Endothelial cell of umbilical vein (primary cell): Measurements from ENCODE around the gene NR2C2. TPM values are rescaled to one million over a fixed set of nuclear protein-coding genes. Genes with fewer than 3 reads are reported as not detected.

ENCODE experiments used
- BruUV-seq: library from RNA; stranded (reverse); fragments of 400-500 nt; replicated peaks from 2 replicates; lab custom pipeline; 2021; lab: Mats Ljungman, UMichigan
- CTCF ChIA-PET: fragments of 300-600, 350-600 bp; sonication (Branson Sonifier 250); formaldehyde crosslinking; loops from one replicate; lab custom pipeline; 2021; ENCODE audit warnings: antibody characterized with exemption, inconsistent platforms; lab: Charles Lee
- POLR2A ChIA-PET: fragments of 300-600, 350-600 bp; sonication (Branson Sonifier 250); formaldehyde crosslinking; loops from one replicate; lab custom pipeline; 2021; ENCODE audit warnings: antibody characterized with exemption, inconsistent platforms; lab: Charles Lee
- DNase-seq: peaks from one replicate; pipeline ENCODE4 v3.0.0-alpha.2; 2011; ENCODE audit warnings: low read depth, low spot score
- FAIRE-seq: peaks from 2 replicates; lab custom pipeline; 2011; peaks lifted over from hg19 to GRCh38; lab: Jason Lieb, UNC
- H2AFZ ChIP-seq: 2 replicates; pipeline ENCODE4 v1.6.0; 2012; ENCODE audit warnings: low read depth, low read length, control low read depth, inconsistent platforms
- H3K27ac ChIP-seq: 2 replicates; pipeline ENCODE4 v1.5.1; 2011; ENCODE audit warnings: low read depth, mild to moderate bottlenecking, control low read depth, low read length, moderate library complexity; ENCODE audit not compliant: insufficient read depth
- H3K27me3 ChIP-seq, 2 experiments: 2 replicates each; pipeline versions ENCODE4 v1.6.0 to v1.6.1; 2011; ENCODE audit warnings: low read length in 2 of 2, mixed read lengths in 1 of 2; ENCODE audit not compliant: control insufficient read depth in 2 of 2, insufficient read depth in 2 of 2
- H3K36me3 ChIP-seq, 2 experiments: 2 replicates in 1 of 2; 3 replicates in 1 of 2; pipeline ENCODE4 v1.5.1; 2011; ENCODE audit warnings: low read length in 2 of 2, mild to moderate bottlenecking in 1 of 2, moderate library complexity in 1 of 2; ENCODE audit not compliant: control insufficient read depth in 2 of 2, insufficient read depth in 2 of 2; ENCODE audit errors: extremely low read depth in 1 of 2
- H3K4me1 ChIP-seq: 3 replicates; pipeline ENCODE4 v1.5.1; 2011; ENCODE audit warnings: mild to moderate bottlenecking, low read length; ENCODE audit not compliant: control insufficient read depth, insufficient read depth; ENCODE audit errors: extremely low read depth
- H3K4me2 ChIP-seq: 2 replicates; pipeline ENCODE4 v1.6.1; 2011; ENCODE audit warnings: low read length, control low read depth, mixed read lengths; ENCODE audit not compliant: insufficient read depth
- H3K4me3 ChIP-seq, 3 experiments: fragments of 200-600 bp in 1 of 3; sonication (generic), shearing (Covaris generic) in 1 of 3; replicated peaks in 1 of 3; 2 replicates each; pipeline ENCODE4 v1.5.1; 2011 to 2016; ENCODE audit warnings: control low read depth in 3 of 3, low read length in 3 of 3, mild to moderate bottlenecking in 2 of 3, inconsistent platforms in 1 of 3, low read depth in 1 of 3, moderate library complexity in 1 of 3; ENCODE audit not compliant: insufficient read depth in 1 of 3
- H3K79me2 ChIP-seq: 2 replicates; pipeline ENCODE4 v1.6.0; 2012; ENCODE audit warnings: low read length, inconsistent platforms; ENCODE audit not compliant: control insufficient read depth, insufficient read depth
- H3K9ac ChIP-seq: replicated peaks from 2 replicates; pipeline ENCODE3; 2011; ENCODE audit warnings: low read length, control low read depth; ENCODE audit not compliant: insufficient read depth; ENCODE audit errors: extremely low read depth
- H3K9me1 ChIP-seq: replicated peaks from 3 replicates; pipeline ENCODE4 v1.6.0; 2011; ENCODE audit warnings: mild to moderate bottlenecking, low read length; ENCODE audit not compliant: control insufficient read depth, insufficient read depth; ENCODE audit errors: extremely low read depth
- H3K9me3 ChIP-seq: replicated peaks from 2 replicates; pipeline ENCODE4 v1.5.1; 2012; ENCODE audit warnings: low read length, inconsistent platforms; ENCODE audit not compliant: control insufficient read depth, insufficient read depth
- H4K20me1 ChIP-seq: replicated peaks from 2 replicates; pipeline ENCODE3; 2011; ENCODE audit warnings: mild to moderate bottlenecking, low read length; ENCODE audit not compliant: control insufficient read depth, insufficient read depth; ENCODE audit errors: extremely low read depth
- CTCF ChIP-seq, 2 donors: IDR thresholded peaks; 1 replicate in 1 of 2; 2 replicates in 1 of 2; pipeline ENCODE4 v1.5.1; 2011; ENCODE audit warnings: low read length in 2 of 2, mild to moderate bottlenecking in 2 of 2, moderate library complexity in 2 of 2, control low read depth in 1 of 2, inconsistent platforms in 1 of 2, low read depth in 1 of 2; ENCODE audit not compliant: insufficient read depth in 1 of 2; ENCODE audit errors: extremely low read depth in 1 of 2
- EZH2 ChIP-seq: IDR thresholded peaks from 2 replicates; pipeline ENCODE4 v1.6.1; 2012; ENCODE audit warnings: borderline replicate concordance, low read depth, mild to moderate bottlenecking, moderate library complexity, low read length, inconsistent platforms; ENCODE audit not compliant: severe bottlenecking
- FOS ChIP-seq: IDR thresholded peaks from 2 replicates; pipeline ENCODE4 v1.6.1; 2011; ENCODE audit warnings: mild to moderate bottlenecking, low read length, moderate library complexity, borderline replicate concordance; ENCODE audit not compliant: insufficient read depth
- GATA2 ChIP-seq: IDR thresholded peaks from 2 replicates; pipeline ENCODE4 v1.7.0; 2011; ENCODE audit warnings: low read depth, mild to moderate bottlenecking, moderate library complexity, mixed read lengths, low read length; ENCODE audit not compliant: insufficient read length, insufficient read depth
- JUN ChIP-seq: IDR thresholded peaks from 2 replicates; pipeline ENCODE4 v1.6.1; 2011; ENCODE audit warnings: borderline replicate concordance, low read depth; ENCODE audit not compliant: insufficient read length, insufficient read depth
- MYC ChIP-seq: IDR thresholded peaks from one replicate; pipeline ENCODE4 v1.6.1; 2011; ENCODE audit warnings: mild to moderate bottlenecking, low read depth, low read length
- POLR2A ChIP-seq: IDR thresholded peaks from 2 replicates; pipeline ENCODE4 v1.6.1; 2012; ENCODE audit warnings: low read depth, mild to moderate bottlenecking, control low read depth, low read length
- POLR2AphosphoS5 ChIP-seq: IDR thresholded peaks from 2 replicates; pipeline ENCODE4 v1.6.1; 2012; ENCODE audit warnings: low read depth, mild to moderate bottlenecking, control low read depth, low read length, moderate library complexity; ENCODE audit not compliant: insufficient read depth
- dilution Hi-C: fragments of 300-500 bp; cut with MboI; formaldehyde crosslinking; loops from one replicate; pipeline ENCODE4 v1.15.0; 2019; ENCODE audit warnings: low sequenced_read_pairs; ENCODE audit not compliant: extremely low pct_ligation_motif_present
- intact Hi-C: fragments of 100-400 bp; cut with micrococcal nuclease; formaldehyde crosslinking; loops from one replicate; pipeline ENCODE4 v1.10.0; 2022
- polyA plus RNA-seq, 4 experiments: library from polyadenylated mRNA; depleted of rRNA in 3 of 4; stranded (reverse) in 3 of 4; unstranded in 1 of 4; fragments of >200 nt; gene quantifications; 2 replicates each; pipeline versions ENCODE4 v1.2.1 to v1.2.3, GENCODE V29; 2011 to 2012; ENCODE audit warnings: missing spikeins in 1 of 4
- total RNA-seq: library from RNA; stranded (reverse); gene quantifications from 2 replicates; pipeline ENCODE4 v1.2.3, GENCODE V29; 2021
- TF ChIP-seq, protein P1 (sequence below): IDR thresholded peaks from 2 replicates; pipeline ENCODE4 v1.6.1; 2011; ENCODE audit not compliant: insufficient read depth, insufficient read length

NR2C2 gene
- total and polyA plus RNA-seq, 2 donors (not counting 3 experiments of a cell fraction or from before 2014, with no cell fraction given): 20.3 to 59.8 TPM

- intact Hi-C loops: no loop called here
- Histone ChIP-seq H3K9me1 (no peaks in the 10 kb centered on the region), H3K36me3 (peaks cover 4 to 60% of the 10 kb centered on the region in 2 experiments), H3K9ac (no peak overlapping the region), H3K4me3 (no peak overlapping the region), H3K9me3 (no peaks in the 10 kb centered on the region), H2AFZ (no peak overlapping the region), H3K27me3 (no peaks in the 10 kb centered on the region), H3K4me1 (no peaks in the 10 kb centered on the region), H3K4me2 (no peak overlapping the region), H3K79me2 (no peaks in the 10 kb centered on the region), H3K27ac (no peak overlapping the region), H4K20me1 (no peaks in the 10 kb centered on the region)
- ChIA-PET POLR2A (no interaction called here), CTCF (interaction anchor here (0.9 to 1.2 kb wide), 2 partner anchors 16 to 82 kb away, joined by 3 read pairs; no protein-coding TSS in a partner anchor)
- no peak for TF ChIP-seq POLR2A
- no peak for TF ChIP-seq MYC
- FAIRE-seq: no peak
- BruUV-seq: no TSS peak
- no peak for DNase-seq
- dilution Hi-C loops: no loop called here
Measured at GRCh38 chr3:14905055-14905657, 42.2 kb upstream of the NR2C2 start.

- H3K9me3 ChIP-seq: no peaks in the 10 kb centered on the region
- no peak overlapping the region for H2AFZ ChIP-seq
- no peaks in the 10 kb centered on the region for H3K9me1 ChIP-seq
- no peaks in the 10 kb centered on the region for H3K79me2 ChIP-seq
- dilution Hi-C loops (no loop called here), intact Hi-C loops (no loop called here)
- no peak overlapping the region for H3K27ac ChIP-seq
- no peak overlapping the region for H3K9ac ChIP-seq
- BruUV-seq: no TSS peak
- DNase-seq (no peak), FAIRE-seq (no peak)
- CTCF ChIA-PET: interaction anchor here (1.2 kb wide), 1 partner anchor 83 kb away, joined by 3 read pairs; no protein-coding TSS in a partner anchor
- no peak overlapping the region for H3K4me2 ChIP-seq
- H4K20me1 ChIP-seq: no peaks in the 10 kb centered on the region
- peaks cover 4 to 53% of the 10 kb centered on the region in 2 experiments for H3K36me3 ChIP-seq
- TF ChIP-seq GATA2 (no peak), POLR2A (no peak), MYC (no peak), FOS (no peak), CTCF (IDR thresholded peaks at IDR 0.05; ENCODE audit: extremely low read depth in 1 of 2, insufficient read depth in 1 of 2, low read depth in 1 of 2, low read length in 2 of 2) (no peak), JUN (no peak), POLR2AphosphoS5 (no peak), EZH2 (no peak)
- TF ChIP-seq, protein P1, sequence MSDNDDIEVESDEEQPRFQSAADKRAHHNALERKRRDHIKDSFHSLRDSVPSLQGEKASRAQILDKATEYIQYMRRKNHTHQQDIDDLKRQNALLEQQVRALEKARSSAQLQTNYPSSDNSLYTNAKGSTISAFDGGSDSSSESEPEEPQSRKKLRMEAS: no peak
- H3K4me1 ChIP-seq: no peaks in the 10 kb centered on the region
- POLR2A ChIA-PET: no interaction called here
- H3K27me3 ChIP-seq: no peaks in the 10 kb centered on the region
- H3K4me3 ChIP-seq: no peak overlapping the region
Measured at GRCh38 chr3:14906355-14906971, 40.9 kb upstream of the NR2C2 start.
